PC-9 (cell line): ENCODE data around the gene KREMEN1.

Source experiments
- CTCF ChIP-seq: fragments of 200-600 bp; sonication (generic); conservative IDR thresholded peaks from 2 replicates; pipeline ENCODE4 v1.6.1; 2017; ENCODE audit warnings: mixed run types, antibody characterized with exemption, mild to moderate bottlenecking, moderate library complexity
- EZH2 ChIP-seq: fragments of 200-600 bp; sonication (generic); IDR thresholded peaks from 2 replicates; pipeline ENCODE4 v1.8.0; 2017; ENCODE audit warnings: antibody characterized with exemption, low read depth

GRCh38 chr22:29102300-29102699, 29.5 kb downstream of the KREMEN1 start:
- TF ChIP-seq CTCF (no peak), EZH2 (no peak)
